ENCODE data around the gene PDE4D. TPM values are rescaled to one million over a fixed set of nuclear protein-coding genes. Genes with fewer than 3 reads are reported as not detected.

PDE4D gene
- total and polyA plus RNA-seq, 10 of the 15 experiments (the other 5 are each of a cell fraction or from before 2014, with no cell fraction given) = 0.87 to 4.1 (median 2.2) TPM

- no peak for TF ChIP-seq TCF12 (IDR thresholded peaks at IDR 0.05; ENCODE audit: low read depth, low read length)
- no peak for TF ChIP-seq GABPA (IDR thresholded peaks at IDR 0.05; ENCODE audit: low read depth)
- no peak for TF ChIP-seq CUX1 (IDR thresholded peaks at IDR 0.05; ENCODE audit: insufficient replicate concordance, low read depth, low read length)
- no peak for TF ChIP-seq NFYB (IDR thresholded peaks at IDR 0.05; ENCODE audit: insufficient read depth, low read depth, low read length)
- no peak for TF ChIP-seq E2F8 (IDR thresholded peaks at IDR 0.05; ENCODE audit: low read depth, partially characterized antibody)
- TF ChIP-seq POLR2AphosphoS5 (IDR thresholded peaks at IDR 0.05; ENCODE audit: low read length) = no peak
- TF ChIP-seq SMAD5 (IDR thresholded peaks at IDR 0.05; ENCODE audit: low read depth) = no peak
- TF ChIP-seq JUNB (IDR thresholded peaks at IDR 0.05) = no peak
- no peak for TF ChIP-seq SUZ12 (IDR thresholded peaks at IDR 0.05; ENCODE audit: unreplicated experiment)
- TF ChIP-seq HCFC1 (IDR thresholded peaks at IDR 0.05; ENCODE audit: low read length) = no peak
Observed at GRCh38 chr5:59838989-59839388, 54.5 kb downstream of the PDE4D start (continued).

Measured in GM12878 (cell line).